HCT116 (cell line): ENCODE data around the gene PLCB1. TPM values are rescaled to one million over a fixed set of nuclear protein-coding genes. Genes with fewer than 3 reads are reported as not detected.

Experiments used
- ATAC-seq: fragments of 200-7000 bp; cut with Tn5 transposase; 2 replicates; pipeline ENCODE4 v1.9.1; 2020; ENCODE audit warnings: mild to moderate bottlenecking, moderate library complexity
- BruUV-seq: library from RNA; stranded (reverse); fragments of 400-500 nt; replicated peaks from 2 replicates; lab custom pipeline; 2021; lab: Mats Ljungman, UMichigan
- CTCF ChIA-PET: fragments of 300-600 bp; sonication (Branson Sonifier 250); formaldehyde crosslinking; loops from one replicate; lab custom pipeline; 2021; ENCODE audit warnings: antibody characterized with exemption; lab: Charles Lee
- POLR2A ChIA-PET: fragments of 300-600, 350-600 bp; sonication (Branson Sonifier 250); formaldehyde crosslinking; loops from one replicate; lab custom pipeline; 2021; ENCODE audit warnings: antibody characterized with exemption; lab: Charles Lee
- RAD21 ChIA-PET, 2 experiments: fragments of 300-600 bp; sonication (Branson Sonifier 250); formaldehyde crosslinking; loops; one replicate each; lab custom pipeline; 2023; ENCODE audit warnings: low total read pairs in 2 of 2; ENCODE audit not compliant: uncharacterized antibody in 2 of 2, unreplicated experiment in 2 of 2, low non-redundant PET in 1 of 2; lab: Charles Lee
- DNase-seq: peaks from one replicate; pipeline ENCODE4 v3.0.0-alpha.2; 2010; ENCODE audit warnings: low read depth, low spot score
- H2AFZ ChIP-seq: fragments of 200-600 bp; shearing (Covaris generic), sonication (generic); 2 replicates; pipeline ENCODE4 v1.6.1; 2017; ENCODE audit warnings: low read depth, mixed run types, mixed read lengths, antibody characterized with exemption, low read length; ENCODE audit not compliant: poor library complexity, severe bottlenecking
- H3K27ac ChIP-seq: 2 replicates; pipeline ENCODE4 v1.5.1; 2012; ENCODE audit warnings: low read depth, low read length
- H3K27me3 ChIP-seq: fragments of 200-600 bp; sonication (generic); 2 replicates; pipeline ENCODE4 v1.6.1; 2016; ENCODE audit warnings: mixed run types, low read length, mixed read lengths; ENCODE audit not compliant: insufficient read depth
- H3K36me3 ChIP-seq, 2 experiments: fragments of 200-500 bp in 1 of 2; fragments of 200-600 bp in 1 of 2; sonication (Bioruptor generic) in 1 of 2; sonication (generic) in 1 of 2; 2 replicates each; pipeline versions ENCODE4 v1.5.1 to v1.6.1; 2014 to 2016; ENCODE audit warnings: low read length in 2 of 2, inconsistent platforms in 1 of 2, mixed read lengths in 1 of 2, mixed run types in 1 of 2; ENCODE audit not compliant: insufficient read depth in 2 of 2, control insufficient read depth in 1 of 2
- H3K4me1 ChIP-seq, 2 experiments: fragments of 200-600 bp in 1 of 2; sonication (generic) in 1 of 2; 2 replicates each; pipeline versions ENCODE4 v1.5.1 to v1.6.1; 2012 to 2017; ENCODE audit warnings: low read length in 2 of 2, inconsistent platforms in 1 of 2, mild to moderate bottlenecking in 1 of 2, mixed read lengths in 1 of 2, mixed run types in 1 of 2, moderate library complexity in 1 of 2; ENCODE audit not compliant: insufficient read depth in 2 of 2, control insufficient read depth in 1 of 2
- H3K4me2 ChIP-seq: fragments of 200-600 bp; sonication (generic); 2 replicates; pipeline ENCODE4 v1.6.1; 2017; ENCODE audit warnings: mixed run types, low read length, mixed read lengths
- H3K4me3 ChIP-seq, 2 experiments: fragments of 200-600 bp in 1 of 2; sonication (generic) in 1 of 2; replicated peaks in 1 of 2; 2 replicates each; pipeline ENCODE4 v1.5.1; 2011 to 2016; ENCODE audit warnings: low read length in 2 of 2, control low read depth in 1 of 2, low read depth in 1 of 2, mild to moderate bottlenecking in 1 of 2, mixed read lengths in 1 of 2, mixed run types in 1 of 2
- H3K79me2 ChIP-seq: fragments of 200-600 bp; sonication (generic); 2 replicates; pipeline ENCODE4 v1.6.1; 2017; ENCODE audit warnings: mild to moderate bottlenecking, mixed run types, low read length, moderate library complexity, mixed read lengths; ENCODE audit not compliant: insufficient read depth
- H3K9ac ChIP-seq: fragments of 200-600 bp; sonication (generic); 2 replicates; pipeline ENCODE4 v1.6.1; 2016; ENCODE audit warnings: low read length, mixed read lengths
- H3K9me2 ChIP-seq: fragments of 200-600 bp; sonication (generic), shearing (Covaris generic); 2 replicates; pipeline ENCODE4 v1.6.1; 2017; ENCODE audit warnings: mixed run types, mild to moderate bottlenecking, moderate library complexity; ENCODE audit not compliant: insufficient read depth
- H3K9me3 ChIP-seq, 2 experiments: fragments of 200-500 bp in 1 of 2; fragments of 200-600 bp in 1 of 2; sonication (Bioruptor generic) in 1 of 2; sonication (generic) in 1 of 2; 2 replicates each; pipeline ENCODE4 v1.6.1; 2014 to 2017; ENCODE audit warnings: low read length in 2 of 2, mixed read lengths in 2 of 2, inconsistent platforms in 1 of 2, low read depth in 1 of 2, mild to moderate bottlenecking in 1 of 2, mixed run types in 1 of 2, moderate library complexity in 1 of 2; ENCODE audit not compliant: control insufficient read depth in 1 of 2, insufficient read depth in 1 of 2
- H4K20me1 ChIP-seq: fragments of 200-600 bp; sonication (generic), shearing (Covaris generic); 2 replicates; pipeline ENCODE4 v1.6.1; 2017; ENCODE audit warnings: mixed run types, mild to moderate bottlenecking, moderate library complexity; ENCODE audit not compliant: insufficient read depth
- EGR1 ChIP-seq: IDR thresholded peaks from 2 replicates; pipeline ENCODE4 v1.6.1; 2012; ENCODE audit warnings: low read depth
- EZH2phosphoT487 ChIP-seq: fragments of 200-600 bp; IDR thresholded peaks from 2 replicates; pipeline ENCODE4 v1.6.1; 2018; ENCODE audit warnings: antibody characterized with exemption, borderline replicate concordance
- POLR2A ChIP-seq: IDR thresholded peaks from 2 replicates; pipeline ENCODE4 v1.7.0; 2011; ENCODE audit warnings: borderline replicate concordance; ENCODE audit not compliant: insufficient read depth, insufficient read length; ENCODE audit errors: extremely low read depth
- RAD21 ChIP-seq: IDR thresholded peaks from 2 replicates; pipeline ENCODE4 v1.6.1; 2012; ENCODE audit warnings: low read depth, mild to moderate bottlenecking
- SP1 ChIP-seq: IDR thresholded peaks from 2 replicates; pipeline ENCODE4 v1.6.1; 2012; ENCODE audit warnings: low read depth
- YY1 ChIP-seq: IDR thresholded peaks from 2 replicates; pipeline ENCODE4 v1.6.1; 2011; ENCODE audit warnings: low read length, low read depth, moderate library complexity, mild to moderate bottlenecking; ENCODE audit not compliant: insufficient replicate concordance; ENCODE audit errors: extremely low read depth
- ZBTB33 ChIP-seq: IDR thresholded peaks from 2 replicates; pipeline ENCODE4 v1.6.1; 2011; ENCODE audit warnings: mild to moderate bottlenecking, low read length, moderate library complexity; ENCODE audit not compliant: insufficient replicate concordance; ENCODE audit errors: extremely low read depth
- intact Hi-C: fragments of 100-400 bp; cut with micrococcal nuclease; formaldehyde crosslinking; loops from 2 replicates; pipeline ENCODE4 v1.10.0; 2022
- total RNA-seq: library from RNA; stranded (reverse); gene quantifications from one replicate; pipeline ENCODE4 v1.2.1, GENCODE V29; 2021; ENCODE audit not compliant: unreplicated experiment
- TF ChIP-seq, protein P1 (sequence below): IDR thresholded peaks from 2 replicates; pipeline ENCODE4 v1.6.1; 2012; ENCODE audit warnings: low read depth

The PLCB1 gene
- total RNA-seq, 1 experiment from 2014 or later: 15.8 TPM

GRCh38 chr20:8360035-8360434 lies 228.0 kb downstream of the PLCB1 start (continued):
- TF ChIP-seq, protein P1, sequence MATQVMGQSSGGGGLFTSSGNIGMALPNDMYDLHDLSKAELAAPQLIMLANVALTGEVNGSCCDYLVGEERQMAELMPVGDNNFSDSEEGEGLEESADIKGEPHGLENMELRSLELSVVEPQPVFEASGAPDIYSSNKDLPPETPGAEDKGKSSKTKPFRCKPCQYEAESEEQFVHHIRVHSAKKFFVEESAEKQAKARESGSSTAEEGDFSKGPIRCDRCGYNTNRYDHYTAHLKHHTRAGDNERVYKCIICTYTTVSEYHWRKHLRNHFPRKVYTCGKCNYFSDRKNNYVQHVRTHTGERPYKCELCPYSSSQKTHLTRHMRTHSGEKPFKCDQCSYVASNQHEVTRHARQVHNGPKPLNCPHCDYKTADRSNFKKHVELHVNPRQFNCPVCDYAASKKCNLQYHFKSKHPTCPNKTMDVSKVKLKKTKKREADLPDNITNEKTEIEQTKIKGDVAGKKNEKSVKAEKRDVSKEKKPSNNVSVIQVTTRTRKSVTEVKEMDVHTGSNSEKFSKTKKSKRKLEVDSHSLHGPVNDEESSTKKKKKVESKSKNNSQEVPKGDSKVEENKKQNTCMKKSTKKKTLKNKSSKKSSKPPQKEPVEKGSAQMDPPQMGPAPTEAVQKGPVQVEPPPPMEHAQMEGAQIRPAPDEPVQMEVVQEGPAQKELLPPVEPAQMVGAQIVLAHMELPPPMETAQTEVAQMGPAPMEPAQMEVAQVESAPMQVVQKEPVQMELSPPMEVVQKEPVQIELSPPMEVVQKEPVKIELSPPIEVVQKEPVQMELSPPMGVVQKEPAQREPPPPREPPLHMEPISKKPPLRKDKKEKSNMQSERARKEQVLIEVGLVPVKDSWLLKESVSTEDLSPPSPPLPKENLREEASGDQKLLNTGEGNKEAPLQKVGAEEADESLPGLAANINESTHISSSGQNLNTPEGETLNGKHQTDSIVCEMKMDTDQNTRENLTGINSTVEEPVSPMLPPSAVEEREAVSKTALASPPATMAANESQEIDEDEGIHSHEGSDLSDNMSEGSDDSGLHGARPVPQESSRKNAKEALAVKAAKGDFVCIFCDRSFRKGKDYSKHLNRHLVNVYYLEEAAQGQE: no peak
- TF ChIP-seq YY1 (no peak), POLR2A (no peak), ZBTB33 (no peak), SP1 (no peak), EGR1 (no peak)

GRCh38 chr20:8361006-8361652 lies 229.1 kb downstream of the PLCB1 start:
- no peak overlapping the region for H3K4me2 ChIP-seq
- intact Hi-C loops: no loop called here
- no peaks in the 10 kb centered on the region for H3K4me1 ChIP-seq
- ChIA-PET POLR2A (no interaction called here), RAD21 (no interaction called here)
- H3K27ac ChIP-seq: no peak overlapping the region
- DNase-seq: no peak
- H3K9me2 ChIP-seq: no peaks in the 10 kb centered on the region
- H4K20me1 ChIP-seq: no peaks in the 10 kb centered on the region
- TF ChIP-seq EZH2phosphoT487 (no peak), RAD21 (0 out of 2 replicates have a peak, but pooled peaks have one; percentile 3)
- TF ChIP-seq, all 23 proteins: peak for 1
- no peaks in the 10 kb centered on the region for H3K79me2 ChIP-seq
- no peak overlapping the region for H2AFZ ChIP-seq
- BruUV-seq: no TSS peak
- CTCF ChIA-PET: no interaction called here
- H3K9ac ChIP-seq: no peak overlapping the region
- H3K9me3 ChIP-seq: no peaks in the 10 kb centered on the region
- no peak overlapping the region for H3K4me3 ChIP-seq
- no peaks in the 10 kb centered on the region for H3K27me3 ChIP-seq
- no peaks in the 10 kb centered on the region for H3K36me3 ChIP-seq
- ATAC-seq: 0 out of 2 replicates have a peak, but pooled peaks have one; percentile 34
